Head of caudate nucleus (tissue), 42 donors: ENCODE data around the gene NEURL1.

Source experiments
- DNase-seq, 42 donors: peaks; one replicate each; pipeline versions ENCODE4 v3.0.0 to v3.0.0-alpha.2; 2020 to 2021; ENCODE audit warnings: mixed read lengths in 7 of 42
- intact Hi-C: fragments of 100-400 bp; cut with DNase I; formaldehyde crosslinking; loops from one replicate; pipeline ENCODE4 v1.15.0; 2022

The NEURL1 gene

GRCh38 chr10:103551619-103552602, 58.4 kb downstream of the NEURL1 start:
- DNase-seq = peak in 3 of 42 donors; percentile 20 to 43 (median 26)
- intact Hi-C loops = no loop called here

GRCh38 chr10:103552856-103553742, 59.6 kb downstream of the NEURL1 start:
- DNase-seq = peak in 8 of 42 donors; percentile 23 to 60 (median 38)
- intact Hi-C loops = no loop called here

DNA sequence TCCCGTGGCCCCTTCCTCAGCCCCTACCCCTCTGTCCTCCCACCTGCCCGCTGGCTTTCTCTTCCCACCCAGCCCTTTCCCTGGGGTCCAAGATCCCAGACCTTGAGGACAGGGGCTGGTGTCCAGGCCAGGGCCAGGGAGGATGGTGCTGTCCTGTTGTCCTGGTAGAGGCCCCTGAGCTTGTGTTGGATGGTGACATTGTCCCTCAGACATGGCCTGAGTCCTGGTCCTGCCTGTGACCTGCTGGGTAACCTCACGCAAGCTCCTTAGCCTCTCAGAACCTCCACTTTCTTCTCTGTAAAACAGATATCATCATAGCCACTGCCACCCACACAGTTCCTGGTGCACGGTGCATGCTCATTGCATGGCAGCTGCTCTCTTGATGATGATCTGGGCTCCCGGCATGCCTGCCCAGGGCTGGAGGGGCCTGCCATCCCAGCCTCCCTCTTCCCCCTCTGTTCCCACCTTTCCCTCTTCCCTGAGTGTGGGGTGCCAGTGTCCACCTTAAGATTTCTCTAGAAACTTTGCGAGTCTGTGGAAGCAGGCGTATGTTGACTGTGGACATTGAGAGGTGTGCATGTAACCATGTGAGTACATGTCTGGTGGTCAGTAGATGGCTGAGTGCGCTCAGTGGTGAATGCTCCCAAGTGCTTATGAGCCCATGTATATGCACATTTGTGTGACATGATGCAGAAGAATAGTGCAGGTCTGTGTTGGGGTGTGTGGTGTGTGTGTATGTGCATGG, 60.4 kb downstream of the NEURL1 start:
- peak in 22 of 42 donors; percentile 17 to 77 (median 50) for DNase-seq
- intact Hi-C loops = no loop called here

DNA sequence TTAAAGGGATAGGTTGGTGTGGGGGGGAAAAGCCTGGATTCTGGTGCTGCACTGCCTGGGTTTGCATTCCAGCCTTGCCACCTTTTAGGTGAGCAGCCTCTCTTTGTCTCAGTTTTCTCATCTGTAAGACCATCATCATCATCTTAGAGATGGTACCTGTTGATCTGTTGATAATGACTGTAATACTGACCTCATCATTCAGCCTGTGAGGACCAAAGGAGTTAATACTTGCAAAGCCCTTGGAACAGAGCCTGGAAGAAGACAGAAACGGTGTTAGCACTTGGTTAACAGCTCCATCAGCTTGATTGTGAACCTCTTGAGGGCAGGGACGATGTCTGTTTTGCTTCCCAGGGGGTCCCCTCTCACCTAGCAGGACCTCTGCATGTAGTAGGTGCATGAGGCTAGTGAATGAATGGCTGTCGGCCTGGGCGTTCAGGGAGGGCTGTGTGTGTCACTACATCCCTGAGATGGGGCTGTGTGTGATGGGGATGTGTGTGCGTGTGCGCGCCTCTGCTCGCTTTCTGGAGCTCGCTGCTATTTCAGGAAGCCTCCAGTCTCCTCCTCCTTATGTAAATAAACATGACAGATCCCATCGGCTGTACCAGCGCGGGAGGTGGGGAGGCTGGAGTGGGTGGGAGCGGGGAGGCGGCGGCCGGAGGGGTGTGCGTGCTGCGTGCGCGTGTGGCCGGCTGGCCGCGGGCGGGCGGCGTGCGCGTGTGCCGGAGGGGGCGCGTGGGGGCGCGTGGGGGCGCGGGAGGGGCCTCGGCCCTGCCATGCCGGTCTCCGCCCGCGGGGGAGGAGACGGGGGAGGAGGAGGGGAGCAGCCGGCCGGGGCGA, 61.2 kb downstream of the NEURL1 start:
- intact Hi-C loops = no loop called here
- DNase-seq = peak in 41 of 42 donors; percentile 21 to 84 (median 63)

DNA sequence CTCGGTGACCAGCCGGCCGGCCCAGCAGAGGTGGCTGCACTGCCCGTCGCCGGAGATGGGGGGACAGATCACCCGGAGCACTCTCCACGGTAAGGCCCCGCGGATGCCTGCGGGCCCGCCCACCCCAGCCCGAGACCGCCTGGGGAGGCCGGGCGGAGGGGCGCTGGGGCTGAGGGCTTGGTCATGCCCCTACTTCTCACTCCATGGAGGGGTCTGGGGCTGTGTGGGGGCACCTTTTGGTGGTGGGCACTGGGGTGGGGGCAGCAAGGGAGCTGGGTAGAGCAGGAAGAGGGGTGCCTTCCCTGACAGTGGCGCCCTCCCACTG, 61.8 kb downstream of the NEURL1 start:
- no peak for DNase-seq
- intact Hi-C loops = no loop called here

GRCh38 chr10:103555712-103556111, 62.2 kb downstream of the NEURL1 start:
- DNase-seq = peak in 21 of 42 donors; percentile 5 to 61 (median 37)
- intact Hi-C loops = no loop called here

- DNase-seq = no peak
- intact Hi-C loops = no loop called here
These were observed 63.0 kb downstream of the NEURL1 start for GRCh38 chr10:103556383-103557007.

GRCh38 chr10:103557455-103557854, 64.0 kb downstream of the NEURL1 start:
- intact Hi-C loops = no loop called here
- DNase-seq = no peak

DNA sequence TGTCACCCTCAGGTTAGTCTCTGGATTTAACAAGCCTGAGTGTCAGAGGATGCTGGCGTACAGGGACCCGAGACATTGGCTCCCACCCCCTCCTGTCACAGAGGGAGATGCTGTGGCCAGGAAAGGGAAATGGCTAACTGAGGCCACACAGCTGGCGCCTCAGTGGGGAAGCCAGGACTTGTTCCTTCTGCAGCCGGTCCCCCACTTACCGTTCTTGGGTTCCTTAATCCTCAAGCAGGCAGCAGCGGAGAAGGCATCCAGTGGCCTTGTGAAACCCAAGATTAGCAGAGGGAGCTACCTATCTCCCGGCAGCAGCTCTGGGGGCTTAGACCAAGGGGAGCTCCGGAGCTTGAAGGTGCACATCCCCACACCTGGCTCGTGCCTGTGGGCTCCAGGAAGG, 65.4 kb downstream of the NEURL1 start:
- intact Hi-C loops = no loop called here
- no peak for DNase-seq

GRCh38 chr10:103559776-103560175, 66.3 kb downstream of the NEURL1 start:
- DNase-seq = no peak
- intact Hi-C loops = no loop called here

- intact Hi-C loops = no loop called here
- DNase-seq = no peak
These were observed 67.4 kb downstream of the NEURL1 start for GRCh38 chr10:103560886-103561285.

GRCh38 chr10:103562383-103562782, 68.9 kb downstream of the NEURL1 start:
- no peak for DNase-seq

GRCh38 chr10:103563231-103564115, 70.0 kb downstream of the NEURL1 start:
- no peak for DNase-seq
- intact Hi-C loops = no loop called here

More at GRCh38 chr10:103562383-103562782, 68.9 kb downstream of the NEURL1 start:
- intact Hi-C loops = no loop called here

- intact Hi-C loops = no loop called here
- no peak for DNase-seq
These were observed 70.6 kb downstream of the NEURL1 start for GRCh38 chr10:103564116-103564501.

- peak in 2 of 42 donors; percentile 43 to 49 for DNase-seq
- intact Hi-C loops = no loop called here
These were observed 71.4 kb downstream of the NEURL1 start for GRCh38 chr10:103564776-103565520.

GRCh38 chr10:103566536-103566935, 73.0 kb downstream of the NEURL1 start:
- intact Hi-C loops = no loop called here
- no peak for DNase-seq
